Left kidney (tissue), 8 donors: Measurements from ENCODE around the gene HFM1. TPM values are rescaled to one million over a fixed set of nuclear protein-coding genes. Genes with fewer than 3 reads are reported as not detected.
"Not testable (repeated sequence)": the region's sequence is repeated elsewhere in the genome, so short reads cannot be mapped to it uniquely, and the experiment has no call there.

Source experiments
- DNase-seq: peaks from one replicate; pipeline ENCODE4 v3.0.0-alpha.2; 2013
- long read RNA-seq, 8 donors: transcript quantifications; one replicate each; lab custom pipeline, GENCODE V29; 2026
- polyA plus RNA-seq: library from polyadenylated mRNA; unstranded; fragments of 120-200 nt; gene quantifications from one replicate; pipeline ENCODE4 v1.2.1, GENCODE V29; 2013; ENCODE audit not compliant: insufficient read length

The HFM1 gene
- polyA plus RNA-seq: 11.0 TPM
- long read RNA-seq, donor 1: 0 reads
- long read RNA-seq, donor 2: 0 reads
- long read RNA-seq, donor 3: 0 reads
- long read RNA-seq, donor 4: 0 reads
- long read RNA-seq, donor 5: 0 reads
- long read RNA-seq, donor 6: 0 reads
- long read RNA-seq, donor 7: 0 reads
- long read RNA-seq, donor 8: 0 reads

GRCh38 chr1:91404151-91405012 is at the start of gene HFM1:
Gene HFM1, minus strand, starts transcription at chr1:91404837. Its CDS starts 3,755 bp downstream, at chr1:91401082.
- peak; percentile 88 for DNase-seq

GRCh38 chr1:91454136-91454535 is 49.5 kb upstream of the HFM1 start:
- no peak for DNase-seq

- no peak for DNase-seq
Observed at GRCh38 chr1:91450260-91450659, 45.6 kb upstream of the HFM1 start.

GRCh38 chr1:91447782-91448181 is 43.1 kb upstream of the HFM1 start:
- not testable (repeated sequence) for DNase-seq

GRCh38 chr1:91441980-91442379 is 37.3 kb upstream of the HFM1 start:
- DNase-seq: not testable (repeated sequence)

GRCh38 chr1:91440847-91441246 is 36.2 kb upstream of the HFM1 start:
- no peak for DNase-seq

- DNase-seq: no peak
Observed at GRCh38 chr1:91439016-91439415, 34.4 kb upstream of the HFM1 start.

GRCh38 chr1:91428182-91428798 is 23.7 kb upstream of the HFM1 start:
- DNase-seq: no peak

GRCh38 chr1:91427741-91428140 is 23.1 kb upstream of the HFM1 start:
- DNase-seq: no peak

- DNase-seq: not testable (repeated sequence)
Observed at GRCh38 chr1:91422523-91422922, 17.9 kb upstream of the HFM1 start.

- no peak for DNase-seq
Observed at GRCh38 chr1:91412371-91412770, 7.7 kb upstream of the HFM1 start.

GRCh38 chr1:91406773-91407389 is 2.2 kb upstream of the HFM1 start:
- no peak for DNase-seq

- no peak for DNase-seq
Observed at GRCh38 chr1:91402023-91402422, 2.6 kb downstream of the HFM1 start.

GRCh38 chr1:91400133-91400725 is 4.4 kb downstream of the HFM1 start:
- no peak for DNase-seq

GRCh38 chr1:91398291-91398690 is 6.3 kb downstream of the HFM1 start:
- no peak for DNase-seq

- DNase-seq: no peak
Observed at GRCh38 chr1:91397605-91398004, 7.0 kb downstream of the HFM1 start.

GRCh38 chr1:91393042-91393441 is 11.6 kb downstream of the HFM1 start:
- no peak for DNase-seq

- no peak for DNase-seq
Observed at GRCh38 chr1:91386109-91386508, 18.5 kb downstream of the HFM1 start.

- DNase-seq: no peak
Observed at GRCh38 chr1:91383456-91383855, 21.2 kb downstream of the HFM1 start.

GRCh38 chr1:91381844-91382243 is 22.8 kb downstream of the HFM1 start:
- DNase-seq: no peak

- DNase-seq: no peak
Observed at GRCh38 chr1:91374086-91374485, 30.6 kb downstream of the HFM1 start.

- not testable (repeated sequence) for DNase-seq
Observed at GRCh38 chr1:91372230-91372629, 32.4 kb downstream of the HFM1 start.
